PC-9 (cell line): ENCODE measurements around the gene GDPD5.

Source experiments
- EZH2 ChIP-seq: fragments of 200-600 bp; sonication (generic); IDR thresholded peaks from 2 replicates; pipeline ENCODE4 v1.8.0; 2017; ENCODE audit warnings: antibody characterized with exemption, low read depth
- TF ChIP-seq, protein P1 (sequence below): fragments of 200-600 bp; sonication (generic); conservative IDR thresholded peaks from 2 replicates; pipeline ENCODE4 v1.6.1; 2017; ENCODE audit warnings: mixed run types, antibody characterized with exemption, mild to moderate bottlenecking, moderate library complexity

DNA sequence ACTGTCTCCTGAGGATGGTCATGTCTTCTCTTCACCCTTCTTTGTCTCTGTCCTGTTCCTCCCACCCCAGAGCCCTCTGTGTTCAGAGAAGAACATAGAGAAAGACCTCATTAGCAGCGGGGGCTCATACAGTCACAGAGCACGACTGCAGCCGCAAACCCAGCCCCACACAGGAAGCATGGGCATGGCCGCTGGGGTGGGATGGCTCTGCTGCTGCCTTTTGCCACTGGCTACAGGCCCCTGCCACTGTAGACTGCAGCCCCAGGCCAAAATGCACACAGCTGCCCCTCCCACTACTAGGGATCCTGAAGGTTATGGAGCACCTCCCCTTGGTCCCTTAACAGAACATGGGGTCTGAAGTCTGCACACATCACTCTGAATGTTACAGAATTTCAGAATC, 57.9 kb downstream of the GDPD5 start:
- TF ChIP-seq, protein P1, sequence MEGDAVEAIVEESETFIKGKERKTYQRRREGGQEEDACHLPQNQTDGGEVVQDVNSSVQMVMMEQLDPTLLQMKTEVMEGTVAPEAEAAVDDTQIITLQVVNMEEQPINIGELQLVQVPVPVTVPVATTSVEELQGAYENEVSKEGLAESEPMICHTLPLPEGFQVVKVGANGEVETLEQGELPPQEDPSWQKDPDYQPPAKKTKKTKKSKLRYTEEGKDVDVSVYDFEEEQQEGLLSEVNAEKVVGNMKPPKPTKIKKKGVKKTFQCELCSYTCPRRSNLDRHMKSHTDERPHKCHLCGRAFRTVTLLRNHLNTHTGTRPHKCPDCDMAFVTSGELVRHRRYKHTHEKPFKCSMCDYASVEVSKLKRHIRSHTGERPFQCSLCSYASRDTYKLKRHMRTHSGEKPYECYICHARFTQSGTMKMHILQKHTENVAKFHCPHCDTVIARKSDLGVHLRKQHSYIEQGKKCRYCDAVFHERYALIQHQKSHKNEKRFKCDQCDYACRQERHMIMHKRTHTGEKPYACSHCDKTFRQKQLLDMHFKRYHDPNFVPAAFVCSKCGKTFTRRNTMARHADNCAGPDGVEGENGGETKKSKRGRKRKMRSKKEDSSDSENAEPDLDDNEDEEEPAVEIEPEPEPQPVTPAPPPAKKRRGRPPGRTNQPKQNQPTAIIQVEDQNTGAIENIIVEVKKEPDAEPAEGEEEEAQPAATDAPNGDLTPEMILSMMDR, result no peak
- no peak for TF ChIP-seq EZH2
